OCI-LY1 (cell line): ENCODE measurements around the gene CDX2.

Experiments
- H2AFZ ChIP-seq: fragments of 200-600 bp; sonication (generic), shearing (Covaris generic); 2 replicates; pipeline ENCODE4 v1.6.0; 2014; ENCODE audit warnings: antibody characterized with exemption, mild to moderate bottlenecking, low read length
- H3F3A ChIP-seq: fragments of 200-600 bp; sonication (generic), shearing (Covaris generic); 2 replicates; pipeline ENCODE4 v1.6.0; 2014; ENCODE audit warnings: mild to moderate bottlenecking, antibody characterized with exemption, low read length, moderate library complexity; ENCODE audit not compliant: insufficient read depth
- H3K27ac ChIP-seq: fragments of 200-600 bp; sonication (generic); 2 replicates; pipeline ENCODE4 v1.5.1; 2014; ENCODE audit warnings: low read length, mixed run types, mild to moderate bottlenecking, low read depth; ENCODE audit not compliant: poor library complexity, severe bottlenecking
- H3K27me3 ChIP-seq: fragments of 200-600 bp; sonication (generic); 2 replicates; pipeline ENCODE4 v1.6.0; 2014; ENCODE audit warnings: antibody characterized with exemption, mild to moderate bottlenecking, low read length, moderate library complexity; ENCODE audit not compliant: insufficient read depth
- H3K36me3 ChIP-seq: fragments of 200-600 bp; sonication (generic); 2 replicates; pipeline ENCODE4 v1.6.1; 2014; ENCODE audit warnings: mild to moderate bottlenecking, antibody characterized with exemption, low read length, moderate library complexity, mixed read lengths; ENCODE audit not compliant: insufficient read depth
- H3K4me1 ChIP-seq: fragments of 200-600 bp; sonication (generic); 2 replicates; pipeline ENCODE4 v1.5.1; 2014; ENCODE audit warnings: mild to moderate bottlenecking, low read length, moderate library complexity; ENCODE audit not compliant: insufficient read depth, severe bottlenecking
- H3K4me2 ChIP-seq: fragments of 200-600 bp; sonication (generic), shearing (Covaris generic); 2 replicates; pipeline ENCODE4 v1.6.1; 2014; ENCODE audit warnings: low read length
- H3K4me3 ChIP-seq: fragments of 200-600 bp; sonication (generic); 2 replicates; pipeline ENCODE4 v1.5.1; 2014; ENCODE audit warnings: low read length, low read depth, mild to moderate bottlenecking, mixed read lengths; ENCODE audit not compliant: poor library complexity, severe bottlenecking
- H3K79me2 ChIP-seq: fragments of 200-600 bp; shearing (Covaris generic); 2 replicates; pipeline ENCODE4 v1.6.1; 2016; ENCODE audit warnings: mixed run types, low read length, mixed read lengths; ENCODE audit not compliant: insufficient read depth
- H3K9ac ChIP-seq: fragments of 200-600 bp; sonication (generic), shearing (Covaris generic); 2 replicates; pipeline ENCODE4 v1.6.1; 2014; ENCODE audit warnings: mild to moderate bottlenecking, low read length, mixed read lengths
- H3K9me2 ChIP-seq: fragments of 200-600 bp; sonication (generic), shearing (Covaris generic); 2 replicates; pipeline ENCODE4 v1.6.1; 2014; ENCODE audit warnings: low read depth, mild to moderate bottlenecking, low read length, mixed read lengths
- H3K9me3 ChIP-seq: fragments of 200-600 bp; shearing (Covaris generic); 2 replicates; pipeline ENCODE4 v1.6.1; 2014; ENCODE audit warnings: low read length, mixed read lengths
- H4K20me1 ChIP-seq: fragments of 200-600 bp; sonication (generic), shearing (Covaris generic); 2 replicates; pipeline ENCODE4 v1.6.0; 2016; ENCODE audit warnings: mild to moderate bottlenecking, low read length; ENCODE audit not compliant: insufficient read depth
- EZH2 ChIP-seq: fragments of 200-600 bp; sonication (generic), shearing (Covaris generic); IDR thresholded peaks from 2 replicates; pipeline ENCODE4 v1.8.0; 2017; ENCODE audit warnings: borderline replicate concordance, mixed run types, mild to moderate bottlenecking, antibody characterized with exemption, low read length, moderate library complexity, mixed read lengths
- TF ChIP-seq, protein P1 (sequence below): fragments of 200-600 bp; sonication (generic), shearing (Covaris generic); IDR thresholded peaks from 2 replicates; pipeline ENCODE4 v1.5.1; 2017; ENCODE audit warnings: mild to moderate bottlenecking, antibody characterized with exemption, low read length, moderate library complexity, mixed read lengths

Gene CDX2

DNA sequence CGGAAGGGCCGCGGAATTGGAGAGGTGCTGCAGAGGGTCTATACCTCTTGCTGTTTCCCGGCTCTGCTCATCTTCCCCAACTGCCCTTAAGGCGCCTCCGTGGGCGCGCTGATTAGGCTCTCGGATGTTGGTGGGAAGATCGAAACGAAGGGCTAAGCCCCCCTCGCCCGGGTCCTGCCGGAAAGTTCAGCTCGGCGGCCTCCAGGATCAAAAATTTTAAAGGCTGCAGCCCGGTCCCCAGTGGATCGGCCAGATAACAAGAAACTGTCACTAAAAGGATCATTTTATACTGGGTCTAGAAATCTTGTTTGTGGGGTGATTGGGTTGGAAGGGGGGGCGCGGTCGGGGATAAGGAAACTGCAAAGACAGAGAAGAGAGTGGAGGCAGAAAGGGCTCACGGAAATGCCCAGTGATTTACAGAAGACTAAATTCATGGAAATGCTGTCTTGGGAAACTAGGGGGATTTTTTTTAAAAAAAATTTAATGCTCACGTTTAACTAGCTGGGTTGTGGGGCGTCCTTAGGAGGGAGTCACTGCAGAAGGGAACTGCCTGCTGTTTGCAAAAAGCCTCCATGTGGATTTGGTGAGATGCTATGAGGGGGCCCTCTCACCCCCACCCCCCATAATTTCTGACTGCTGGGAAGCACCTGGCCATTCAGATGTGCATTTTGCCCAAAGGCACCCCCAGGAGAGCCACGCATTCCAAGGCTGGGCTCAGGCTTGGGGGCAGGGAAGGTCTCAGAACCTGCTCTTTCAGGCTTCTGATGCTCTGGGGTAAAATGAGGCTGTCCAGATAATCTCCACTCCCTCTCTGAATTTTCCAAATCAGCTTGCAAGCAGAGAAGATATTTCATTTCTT is 7.7 kb downstream of the CDX2 start:
- H3K4me2 ChIP-seq: no peak overlapping the region
- no peak overlapping the region for H3K27ac ChIP-seq

GRCh38 chr13:27960362-27961226 is 8.5 kb downstream of the CDX2 start:
- no peaks in the 10 kb centered on the region for H3K27me3 ChIP-seq
- H3K9me2 ChIP-seq: no peaks in the 10 kb centered on the region
- H2AFZ ChIP-seq: no peak overlapping the region
- no peak overlapping the region for H3K9ac ChIP-seq
- H3K27ac ChIP-seq: no peak overlapping the region
- H4K20me1 ChIP-seq: no peaks in the 10 kb centered on the region
- H3K4me1 ChIP-seq: no peaks in the 10 kb centered on the region
- no peaks in the 10 kb centered on the region for H3K36me3 ChIP-seq
- H3F3A ChIP-seq: no peaks in the 10 kb centered on the region
- no peak overlapping the region for H3K4me2 ChIP-seq
- H3K4me3 ChIP-seq: no peak overlapping the region
- no peaks in the 10 kb centered on the region for H3K9me3 ChIP-seq
- no peak for TF ChIP-seq EZH2
- TF ChIP-seq, protein P1, sequence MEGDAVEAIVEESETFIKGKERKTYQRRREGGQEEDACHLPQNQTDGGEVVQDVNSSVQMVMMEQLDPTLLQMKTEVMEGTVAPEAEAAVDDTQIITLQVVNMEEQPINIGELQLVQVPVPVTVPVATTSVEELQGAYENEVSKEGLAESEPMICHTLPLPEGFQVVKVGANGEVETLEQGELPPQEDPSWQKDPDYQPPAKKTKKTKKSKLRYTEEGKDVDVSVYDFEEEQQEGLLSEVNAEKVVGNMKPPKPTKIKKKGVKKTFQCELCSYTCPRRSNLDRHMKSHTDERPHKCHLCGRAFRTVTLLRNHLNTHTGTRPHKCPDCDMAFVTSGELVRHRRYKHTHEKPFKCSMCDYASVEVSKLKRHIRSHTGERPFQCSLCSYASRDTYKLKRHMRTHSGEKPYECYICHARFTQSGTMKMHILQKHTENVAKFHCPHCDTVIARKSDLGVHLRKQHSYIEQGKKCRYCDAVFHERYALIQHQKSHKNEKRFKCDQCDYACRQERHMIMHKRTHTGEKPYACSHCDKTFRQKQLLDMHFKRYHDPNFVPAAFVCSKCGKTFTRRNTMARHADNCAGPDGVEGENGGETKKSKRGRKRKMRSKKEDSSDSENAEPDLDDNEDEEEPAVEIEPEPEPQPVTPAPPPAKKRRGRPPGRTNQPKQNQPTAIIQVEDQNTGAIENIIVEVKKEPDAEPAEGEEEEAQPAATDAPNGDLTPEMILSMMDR: no peak
- H3K79me2 ChIP-seq: no peaks in the 10 kb centered on the region

More for the DNA sequence above, 7.7 kb downstream of the CDX2 start:
- H2AFZ ChIP-seq: no peak overlapping the region
- H3K4me3 ChIP-seq: no peak overlapping the region
- H4K20me1 ChIP-seq: no peaks in the 10 kb centered on the region
- H3F3A ChIP-seq: no peaks in the 10 kb centered on the region
- H3K9me3 ChIP-seq: no peaks in the 10 kb centered on the region
- no peak overlapping the region for H3K9ac ChIP-seq
- no peaks in the 10 kb centered on the region for H3K79me2 ChIP-seq
- H3K36me3 ChIP-seq: no peaks in the 10 kb centered on the region
- H3K4me1 ChIP-seq: no peaks in the 10 kb centered on the region
- TF ChIP-seq, protein P1: no peak
- TF ChIP-seq EZH2: no peak
- no peaks in the 10 kb centered on the region for H3K9me2 ChIP-seq
- no peaks in the 10 kb centered on the region for H3K27me3 ChIP-seq

GRCh38 chr13:27959976-27960361 is 9.1 kb downstream of the CDX2 start:
- no peaks in the 10 kb centered on the region for H3K27me3 ChIP-seq
- no peak overlapping the region for H3K4me3 ChIP-seq
- H3K79me2 ChIP-seq: no peaks in the 10 kb centered on the region
- H3K9me2 ChIP-seq: no peaks in the 10 kb centered on the region
- H3K27ac ChIP-seq: no peak overlapping the region
- no peaks in the 10 kb centered on the region for H4K20me1 ChIP-seq
- no peak overlapping the region for H2AFZ ChIP-seq
- no peak overlapping the region for H3K9ac ChIP-seq
- H3K36me3 ChIP-seq: no peaks in the 10 kb centered on the region
- TF ChIP-seq EZH2: no peak
- TF ChIP-seq, protein P1: no peak
- H3F3A ChIP-seq: no peaks in the 10 kb centered on the region
- no peaks in the 10 kb centered on the region for H3K4me1 ChIP-seq
- no peak overlapping the region for H3K4me2 ChIP-seq
- no peaks in the 10 kb centered on the region for H3K9me3 ChIP-seq
